Spinal cord (tissue), 10 donors: ENCODE results near the gene ENAH. TPM values are rescaled to one million over a fixed set of nuclear protein-coding genes. Genes with fewer than 3 reads are reported as not detected.

Source experiments
- DNase-seq, 6 donors: peaks; one replicate each; pipeline versions ENCODE4 v3.0.0 to v3.0.0-alpha.2; 2013 to 2015; ENCODE audit warnings: low spot score in 6 of 6, low read depth in 4 of 6
- H3K27ac ChIP-seq: one replicate; pipeline ENCODE4 v1.5.1; 2013; ENCODE audit warnings: low read depth, low read length, control low read depth
- H3K27me3 ChIP-seq: one replicate; pipeline ENCODE4 v1.6.1; 2013; ENCODE audit warnings: low read length; ENCODE audit not compliant: control insufficient read depth, insufficient read depth
- H3K36me3 ChIP-seq: one replicate; pipeline ENCODE4 v1.6.1; 2013; ENCODE audit warnings: low read length; ENCODE audit not compliant: control insufficient read depth, insufficient read depth
- H3K4me1 ChIP-seq: one replicate; pipeline ENCODE4 v1.6.1; 2013; ENCODE audit warnings: low read length; ENCODE audit not compliant: control insufficient read depth, insufficient read depth
- H3K4me3 ChIP-seq: one replicate; pipeline ENCODE4 v1.5.1; 2013; ENCODE audit warnings: low read depth, low read length, control low read depth
- H3K9me3 ChIP-seq: one replicate; pipeline ENCODE4 v1.6.1; 2013; ENCODE audit warnings: low read length; ENCODE audit not compliant: control insufficient read depth, insufficient read depth
- WGBS: methylation state at CpG from one replicate; pipeline ENCODE4 v1.1.5; 2013; ENCODE audit warnings: missing lambda C conversion rate; ENCODE audit not compliant: insufficient coverage; 5-methylcytosine and 5-hydroxymethylcytosine counted together
- polyA plus RNA-seq, 2 donors: library from polyadenylated mRNA; unstranded; fragments of 120-200 nt; gene quantifications; one replicate each; pipeline ENCODE4 v1.2.1, GENCODE V29; 2013; ENCODE audit not compliant: insufficient read length in 2 of 2
- total RNA-seq, 2 donors: library from RNA; depleted of rRNA in 1 of 2; stranded (reverse); fragments of 120-200 nt in 1 of 2; fragments of >200 nt in 1 of 2; gene quantifications; one replicate each; pipeline versions ENCODE4 v1.2.3 to v1.2.4, GENCODE V29; 2013 to 2014
- donor health status: healthy.

Gene ENAH
- total and polyA plus RNA-seq, 4 donors: 78.8 to 129 (median 88.9) TPM

DNA sequence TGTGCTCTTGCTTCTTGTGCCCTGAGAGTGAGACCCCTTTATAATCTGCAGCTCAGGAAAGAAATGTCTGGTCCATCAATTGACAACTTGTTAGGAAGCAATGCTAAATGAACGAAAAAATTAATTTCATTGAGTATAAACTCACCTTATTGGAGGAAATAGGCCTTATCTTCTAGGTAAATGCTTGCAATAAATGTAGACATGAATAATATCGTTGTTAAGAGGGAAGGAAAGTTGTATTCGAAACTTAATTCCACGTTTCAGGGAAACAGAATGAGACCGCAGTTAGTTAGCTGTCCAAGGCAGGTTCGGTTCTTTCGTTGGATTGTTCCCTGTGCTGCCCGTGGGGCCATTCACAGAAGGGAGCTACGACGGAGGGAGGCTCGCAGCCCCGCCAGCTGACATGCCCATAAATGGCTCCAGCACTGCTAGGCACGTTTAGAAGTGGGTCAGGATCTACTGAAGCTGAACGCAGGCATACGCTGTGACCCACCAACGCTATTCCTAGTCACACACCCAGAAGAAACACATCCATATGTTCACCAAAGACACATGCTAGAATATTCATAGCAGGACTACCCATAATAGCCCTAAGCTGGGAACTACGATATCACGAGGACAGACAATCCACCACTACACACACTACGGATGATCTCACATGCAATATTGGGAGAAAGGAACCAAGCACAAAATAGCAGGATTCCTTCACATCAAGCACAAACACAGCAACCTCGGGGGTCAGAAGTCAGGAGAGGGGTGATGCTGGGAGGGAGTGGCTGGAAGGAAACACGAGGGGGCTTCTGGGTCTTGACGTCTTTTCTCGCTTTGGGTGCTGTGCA lies 168.9 kb downstream of the ENAH start:
- H3K27me3 ChIP-seq: no peaks in the 10 kb centered on the region
- H3K27ac ChIP-seq: no peak overlapping the region
- WGBS: 61% methylated on average over 20 of the region's 23 CpGs
- no peaks in the 10 kb centered on the region for H3K9me3 ChIP-seq
- DNase-seq: peak in 2 of 6 donors; percentile 35 to 45
- peaks cover 9% of the 10 kb centered on the region for H3K4me1 ChIP-seq
- H3K36me3 ChIP-seq: no peaks in the 10 kb centered on the region
- no peak overlapping the region for H3K4me3 ChIP-seq

DNA sequence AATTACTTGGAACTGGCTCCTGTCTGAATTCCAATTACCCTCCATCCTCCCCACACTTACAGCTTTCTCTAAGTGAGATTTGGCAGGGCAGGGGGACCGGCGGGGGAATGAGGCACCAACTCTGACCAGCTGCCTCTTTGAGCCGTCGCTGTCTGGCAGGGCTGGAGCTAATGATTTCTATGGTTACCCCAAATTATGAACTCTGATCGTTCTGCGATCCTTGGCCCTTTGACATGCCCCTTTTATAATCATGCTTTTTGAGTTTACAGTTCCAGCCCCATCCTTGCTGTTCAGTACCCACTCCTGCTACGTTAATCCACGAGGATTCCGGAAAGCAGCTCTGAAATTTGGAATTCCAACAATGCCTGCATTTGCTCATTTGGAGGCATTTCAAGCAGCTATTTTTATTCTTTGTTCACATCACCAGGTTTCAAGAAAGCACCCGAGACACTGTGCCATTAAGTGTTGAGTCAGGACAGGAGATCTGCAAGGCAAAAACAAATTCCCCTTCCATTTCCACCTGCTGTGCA lies 170.4 kb downstream of the ENAH start:
- H3K27ac ChIP-seq: no peak overlapping the region
- DNase-seq: peak in 2 of 6 donors; percentile 21 to 82
- peaks cover 9% of the 10 kb centered on the region for H3K4me1 ChIP-seq
- H3K36me3 ChIP-seq: no peaks in the 10 kb centered on the region
- WGBS: 14% methylated on average over 9 of the region's 10 CpGs
- H3K4me3 ChIP-seq: no peak overlapping the region
- H3K9me3 ChIP-seq: no peaks in the 10 kb centered on the region
- no peaks in the 10 kb centered on the region for H3K27me3 ChIP-seq

DNA sequence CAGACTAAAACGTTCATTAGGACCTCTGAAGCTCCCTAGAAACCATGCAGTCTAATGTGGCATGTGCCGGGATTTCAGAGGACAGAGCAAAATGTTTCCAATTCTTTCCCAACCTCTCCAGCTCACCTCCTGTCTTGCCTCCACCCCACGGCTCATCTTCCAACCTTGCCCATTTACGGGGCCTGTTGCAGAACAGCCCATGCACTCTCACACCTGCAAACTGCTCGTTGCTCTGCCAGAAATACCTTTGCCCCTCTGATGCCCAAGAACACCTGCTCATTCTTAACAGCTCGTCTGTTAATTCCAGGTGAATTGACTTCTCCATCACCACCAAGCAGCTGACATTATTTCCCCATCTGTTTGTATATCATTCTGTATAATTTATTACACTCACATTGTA lies 171.2 kb downstream of the ENAH start:
- peak in 1 of 6 donors; percentile 16 for DNase-seq
- Histone ChIP-seq H3K9me3 (no peaks in the 10 kb centered on the region), H3K4me1 (peaks cover 9% of the 10 kb centered on the region), H3K36me3 (no peaks in the 10 kb centered on the region), H3K27ac (no peak overlapping the region), H3K27me3 (no peaks in the 10 kb centered on the region), H3K4me3 (no peak overlapping the region)
- 50% methylated on average over 6 of the region's 6 CpGs for WGBS

DNA sequence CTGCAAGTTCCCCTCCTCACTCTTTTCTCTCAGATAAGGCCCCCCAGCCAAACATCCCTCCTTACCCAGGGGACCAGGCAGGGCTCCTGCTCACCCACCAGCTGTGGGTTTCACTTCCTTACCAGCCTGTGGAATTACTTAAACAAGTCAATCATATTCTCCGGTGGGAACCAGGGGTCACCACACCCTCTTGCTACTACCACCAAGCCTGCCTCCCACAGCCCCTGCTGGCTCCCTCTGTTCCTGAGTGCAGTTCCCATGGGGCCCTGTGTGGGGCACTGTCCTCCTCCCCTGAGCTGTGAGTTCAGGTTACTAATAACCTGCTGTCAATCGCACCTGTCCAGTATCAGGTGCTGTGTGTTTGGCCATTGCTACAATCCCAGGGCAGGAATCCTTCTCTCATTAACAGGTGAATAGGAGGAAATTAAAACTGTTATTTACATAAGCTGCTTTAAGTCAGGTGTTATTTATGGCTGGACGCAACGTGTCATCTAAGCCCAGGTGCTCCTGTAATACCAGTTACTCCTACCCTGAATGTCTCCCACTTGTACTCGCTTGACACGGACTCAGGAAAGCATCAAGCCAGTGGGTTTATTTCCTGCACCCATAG lies 172.0 kb downstream of the ENAH start:
- WGBS: 77% methylated on average over 5 of the region's 6 CpGs
- no peak overlapping the region for H3K27ac ChIP-seq

DNA sequence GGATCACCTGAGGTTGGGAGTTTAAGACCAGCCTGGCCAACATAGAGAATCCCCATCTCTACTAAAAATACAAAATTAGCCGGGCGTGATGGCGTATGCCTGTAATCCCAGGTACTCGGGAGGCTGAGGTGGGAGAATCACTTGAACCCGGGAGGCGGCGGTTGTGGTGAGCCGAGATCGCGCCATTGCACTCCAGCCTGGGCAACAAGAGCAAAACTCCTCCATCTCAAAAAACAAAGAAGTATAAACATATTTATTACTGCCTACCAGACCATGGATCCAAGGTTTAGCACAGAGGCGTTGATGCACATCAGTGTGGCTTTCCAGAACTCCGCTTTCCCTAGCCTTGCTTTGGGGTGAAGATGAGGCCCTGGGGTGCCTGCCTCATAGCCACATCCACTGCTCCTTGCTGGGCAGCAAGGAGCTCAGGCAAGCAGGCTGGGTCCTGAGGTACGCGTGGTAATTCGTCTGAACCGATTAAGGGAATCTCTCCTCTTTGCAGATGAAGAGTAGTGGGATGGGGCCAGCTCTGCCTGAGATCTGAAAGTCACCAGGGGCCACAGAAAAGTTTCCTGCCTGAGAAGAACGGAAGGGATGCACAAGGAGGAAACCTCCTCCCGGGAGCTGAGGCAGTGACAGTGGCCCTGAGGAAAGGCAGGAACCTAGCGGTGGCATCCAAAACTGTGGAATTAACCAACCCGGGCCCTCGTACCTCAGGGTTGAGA lies 172.8 kb downstream of the ENAH start:
- no peak for DNase-seq
- Histone ChIP-seq H3K9me3 (no peaks in the 10 kb centered on the region), H3K36me3 (no peaks in the 10 kb centered on the region), H3K27me3 (no peaks in the 10 kb centered on the region), H3K4me1 (peaks cover 12% of the 10 kb centered on the region), H3K27ac (no peak overlapping the region), H3K4me3 (no peak overlapping the region)
- whole genome bisulfite sequencing: 91% methylated on average over 16 of the region's 21 CpGs

More for the DNA sequence above, 172.0 kb downstream of the ENAH start:
- H3K36me3 ChIP-seq: no peaks in the 10 kb centered on the region
- H3K4me1 ChIP-seq: peaks cover 9% of the 10 kb centered on the region
- H3K27me3 ChIP-seq: no peaks in the 10 kb centered on the region
- H3K9me3 ChIP-seq: no peaks in the 10 kb centered on the region
- H3K4me3 ChIP-seq: no peak overlapping the region
- DNase-seq: peak in 1 of 6 donors; percentile 7

DNA sequence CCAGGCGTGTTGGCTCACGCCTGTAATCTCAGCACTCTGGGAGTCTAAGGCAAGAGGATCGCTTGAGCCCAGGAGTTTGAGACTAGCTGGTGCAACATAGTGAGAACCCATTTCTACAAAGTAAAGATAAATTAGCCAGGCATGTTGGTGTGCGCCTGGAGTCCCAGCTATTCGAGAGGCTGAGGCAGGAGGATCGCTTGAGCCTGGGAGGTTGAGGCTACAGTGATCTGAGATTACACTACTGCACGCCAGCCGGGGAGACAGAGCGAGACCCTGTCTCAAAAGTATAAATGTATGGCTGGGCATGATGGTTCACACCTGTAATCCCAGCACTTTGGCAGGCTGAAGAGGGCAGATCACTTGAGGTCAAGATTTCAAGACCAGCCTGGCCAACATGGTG lies 173.6 kb downstream of the ENAH start:
- H3K4me1 ChIP-seq: peaks cover 18% of the 10 kb centered on the region
- H3K27ac ChIP-seq: no peak overlapping the region
- DNase-seq: no peak
- no peaks in the 10 kb centered on the region for H3K27me3 ChIP-seq
- H3K9me3 ChIP-seq: no peaks in the 10 kb centered on the region
- no peak overlapping the region for H3K4me3 ChIP-seq
- 97% methylated on average over 6 of the region's 9 CpGs for WGBS
- H3K36me3 ChIP-seq: no peaks in the 10 kb centered on the region

DNA sequence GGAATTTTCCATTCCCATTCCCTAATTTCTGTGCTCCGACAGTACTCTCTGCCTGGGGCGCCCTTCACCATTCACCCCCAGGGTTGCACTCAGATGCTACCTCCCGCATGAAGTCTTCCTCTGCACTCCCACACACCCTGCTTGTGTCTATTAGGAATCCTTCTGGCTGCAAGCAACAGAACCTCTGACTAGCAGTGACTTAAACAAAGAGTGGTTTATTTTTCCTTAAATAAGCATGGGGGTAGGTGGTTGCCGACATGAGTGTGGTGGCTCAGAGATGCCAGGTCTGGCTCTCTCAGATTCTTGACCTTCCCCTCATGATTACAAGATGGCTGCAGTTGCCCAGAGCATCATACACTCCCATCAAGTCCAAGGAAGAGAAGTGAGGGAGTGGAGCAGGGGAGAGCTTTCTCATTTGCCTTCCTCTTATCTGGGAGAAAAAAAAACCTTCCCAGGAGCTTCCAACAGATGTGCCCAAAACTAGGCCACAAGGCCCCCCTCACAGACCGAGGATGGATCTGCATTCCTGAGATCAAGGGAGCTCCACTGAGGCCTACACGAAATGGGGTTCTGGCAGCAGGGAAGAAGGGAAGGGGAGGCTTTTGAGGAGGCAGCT lies 175.5 kb downstream of the ENAH start:
- WGBS: 100% methylated on average over 2 of the region's 6 CpGs
- no peak for DNase-seq

DNA sequence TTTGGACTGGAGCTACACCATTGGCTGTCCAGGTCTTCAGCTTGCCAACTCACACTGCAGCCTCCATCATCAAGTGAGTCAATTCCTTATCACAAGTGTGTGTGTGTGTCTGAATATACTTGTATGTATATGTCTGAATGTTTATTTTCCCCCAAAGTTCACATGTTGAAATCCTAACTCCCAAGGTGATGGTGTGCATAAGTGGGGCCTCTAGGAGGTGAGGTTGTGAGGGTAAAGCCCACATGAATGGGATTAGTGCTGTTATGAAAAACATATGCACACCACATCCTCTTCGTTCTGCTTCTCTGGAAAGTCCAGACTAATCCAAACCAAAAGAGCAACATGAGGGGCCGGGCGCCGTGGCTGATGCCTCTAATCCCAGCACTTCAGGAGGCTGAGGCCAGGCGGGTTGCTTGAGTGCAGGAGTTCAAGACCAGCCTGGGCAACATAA lies 176.4 kb downstream of the ENAH start:
- no peak for DNase-seq
- Histone ChIP-seq H3K4me3 (no peak overlapping the region), H3K27ac (no peak overlapping the region), H3K36me3 (no peaks in the 10 kb centered on the region), H3K4me1 (peaks cover 9% of the 10 kb centered on the region), H3K9me3 (no peaks in the 10 kb centered on the region), H3K27me3 (no peaks in the 10 kb centered on the region)
- WGBS: 66% methylated on average over 4 of the region's 5 CpGs

More for the DNA sequence above, 175.5 kb downstream of the ENAH start:
- Histone ChIP-seq H3K27ac (no peak overlapping the region), H3K9me3 (no peaks in the 10 kb centered on the region), H3K4me3 (no peak overlapping the region), H3K4me1 (peaks cover 12% of the 10 kb centered on the region), H3K27me3 (no peaks in the 10 kb centered on the region), H3K36me3 (no peaks in the 10 kb centered on the region)

DNA sequence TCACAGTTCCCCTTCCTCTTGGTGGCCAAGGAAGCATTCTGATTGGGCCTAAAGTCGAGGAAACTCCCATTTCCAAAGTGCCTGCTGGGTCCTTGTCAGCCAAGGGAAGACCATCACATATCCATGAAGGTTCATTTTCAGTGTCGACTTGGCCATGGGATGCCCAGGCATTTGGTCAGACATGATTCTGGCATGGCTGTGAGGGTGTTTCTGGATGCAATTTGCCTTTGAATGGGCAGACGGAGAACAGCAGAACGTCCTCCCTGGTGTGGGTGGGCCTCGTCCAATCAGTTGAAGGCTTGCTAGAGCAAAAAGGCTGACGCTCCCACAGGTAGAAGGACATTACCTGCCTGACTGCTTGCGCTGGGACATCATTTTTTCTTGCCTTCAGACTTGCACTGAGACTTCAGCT lies 176.8 kb downstream of the ENAH start:
- WGBS: 97% methylated on average over 7 of the region's 7 CpGs
- DNase-seq: no peak
- H3K4me1 ChIP-seq: peaks cover 9% of the 10 kb centered on the region
- no peaks in the 10 kb centered on the region for H3K27me3 ChIP-seq
- H3K4me3 ChIP-seq: no peak overlapping the region
- H3K27ac ChIP-seq: no peak overlapping the region
- H3K9me3 ChIP-seq: no peaks in the 10 kb centered on the region
- no peaks in the 10 kb centered on the region for H3K36me3 ChIP-seq
